ENCODE results near the gene LRFN2. TPM values are rescaled to one million over a fixed set of nuclear protein-coding genes. Genes with fewer than 3 reads are reported as not detected.

The LRFN2 gene
- polyA plus RNA-seq, 1 of the 3 experiments (the other 2 are of a cell fraction): 0.02 TPM

- Histone ChIP-seq H3K79me2 (ENCODE audit: insufficient read depth) (no peaks in the 10 kb centered on the region), H3K9me2 (no peaks in the 10 kb centered on the region), H3K4me1 (ENCODE audit: control insufficient read depth in 1 of 2, insufficient read depth in 2 of 2, low read depth in 1 of 2, low read length in 1 of 2) (no peaks in the 10 kb centered on the region; a peak in 1 of 4 replicates), H3K4me2 (no peak overlapping the region), H3K36me3 (replicated peaks in 1 of 2; ENCODE audit: control insufficient read depth in 1 of 2, insufficient read depth in 2 of 2, low read length in 1 of 2) (no peaks in the 10 kb centered on the region), H3K27me3 (ENCODE audit: insufficient read depth) (no peaks in the 10 kb centered on the region), H3F3A (replicated peaks; ENCODE audit: insufficient read depth) (no peaks in the 10 kb centered on the region), H2AFZ (ENCODE audit: low read depth) (no peak overlapping the region), H4K20me1 (ENCODE audit: insufficient read depth) (no peaks in the 10 kb centered on the region), H3K9me3 (no peaks in the 10 kb centered on the region), H3K27ac (ENCODE audit: low read depth in 2 of 2, low read length in 1 of 2) (no peak overlapping the region), H3K4me3 (ENCODE audit: low read depth in 2 of 2, low read length in 1 of 2) (no peak overlapping the region), H3K9ac (no peak overlapping the region)
- ChIA-PET CTCF (interaction anchor here (0.9 kb wide), 1 partner anchor 10 kb away, joined by 3 read pairs; no protein-coding TSS in a partner anchor), POLR2A (no interaction called here)
- DNase-seq: no peak
- TF ChIP-seq JUND (IDR thresholded peaks at IDR 0.05): no peak
- 21% methylated on average over 4 of the region's 4 CpGs for WGBS (ENCODE audit: low lambda C conversion rate)
Measured at GRCh38 chr6:40606981-40607380, 19.8 kb upstream of the LRFN2 start.

GRCh38 chr6:40606526-40606925 is 19.4 kb upstream of the LRFN2 start:
- Histone ChIP-seq H3K4me1 (ENCODE audit: control insufficient read depth in 1 of 2, insufficient read depth in 2 of 2, low read depth in 1 of 2, low read length in 1 of 2) (no peaks in the 10 kb centered on the region; a peak in 1 of 4 replicates), H3F3A (replicated peaks; ENCODE audit: insufficient read depth) (no peaks in the 10 kb centered on the region), H3K27ac (ENCODE audit: low read depth in 2 of 2, low read length in 1 of 2) (no peak overlapping the region), H3K36me3 (replicated peaks in 1 of 2; ENCODE audit: control insufficient read depth in 1 of 2, insufficient read depth in 2 of 2, low read length in 1 of 2) (no peaks in the 10 kb centered on the region), H3K4me3 (ENCODE audit: low read depth in 2 of 2, low read length in 1 of 2) (no peak overlapping the region), H3K9me2 (no peaks in the 10 kb centered on the region), H3K9ac (no peak overlapping the region), H2AFZ (ENCODE audit: low read depth) (no peak overlapping the region), H3K9me3 (no peaks in the 10 kb centered on the region), H4K20me1 (ENCODE audit: insufficient read depth) (no peaks in the 10 kb centered on the region), H3K79me2 (ENCODE audit: insufficient read depth) (no peaks in the 10 kb centered on the region), H3K4me2 (no peak overlapping the region), H3K27me3 (ENCODE audit: insufficient read depth) (no peaks in the 10 kb centered on the region)
- ChIA-PET POLR2A (no interaction called here), CTCF (interaction anchor here (0.9 kb wide), 1 partner anchor 10 kb away, joined by 3 read pairs; no protein-coding TSS in a partner anchor)
- DNase-seq: no peak
- 2% methylated on average over 2 of the region's 2 CpGs for WGBS (ENCODE audit: low lambda C conversion rate)
- TF ChIP-seq TEAD4 (IDR thresholded peaks at IDR 0.05; ENCODE audit: borderline replicate concordance, insufficient read depth) (no peak), TAF1 (IDR thresholded peaks at IDR 0.05; ENCODE audit: borderline replicate concordance, low read depth, low read length) (no peak), FOXM1 (IDR thresholded peaks at IDR 0.05; ENCODE audit: low read depth) (no peak), ZBTB33 (IDR thresholded peaks at IDR 0.05; ENCODE audit: borderline replicate concordance, low read depth) (no peak), IRF3 (IDR thresholded peaks at IDR 0.05; ENCODE audit: low read depth, low read length) (no peak), MAX (IDR thresholded peaks at IDR 0.05; ENCODE audit: low read depth) (no peak), POLR2AphosphoS5 (IDR thresholded peaks at IDR 0.05; ENCODE audit: low read depth, low read length) (no peak), SMC3 (IDR thresholded peaks at IDR 0.05; ENCODE audit: low read depth, low read length) (no peak), CHD2 (IDR thresholded peaks at IDR 0.05; ENCODE audit: low read length, partially characterized antibody) (no peak), YY1 (IDR thresholded peaks at IDR 0.05; ENCODE audit: low read depth) (no peak), FOSL2 (IDR thresholded peaks at IDR 0.05; ENCODE audit: borderline replicate concordance, low read depth) (no peak), ELF1 (IDR thresholded peaks at IDR 0.05) (no peak), CTCF (IDR thresholded peaks at IDR 0.05) (no peak), PBX3 (IDR thresholded peaks at IDR 0.05) (no peak), USF1 (IDR thresholded peaks at IDR 0.05; ENCODE audit: borderline replicate concordance, low read depth) (no peak), JUND (IDR thresholded peaks at IDR 0.05) (no peak), NRF1 (IDR thresholded peaks at IDR 0.05; ENCODE audit: low read depth, low read length) (no peak)
